ENCODE data around the gene PRKCQ. TPM values are rescaled to one million over a fixed set of nuclear protein-coding genes. Genes with fewer than 3 reads are reported as not detected.

Gene PRKCQ
- 0.53 and 0.72 TPM in 2 replicates for total RNA-seq

GRCh38 chr10:6579904-6580278 lies at the start of gene PRKCQ:
Gene PRKCQ, minus strand, starts transcription at chr10:6580276. Its CDS starts 65,141 bp downstream, at chr10:6515135.

